Keratinocyte (primary cell): ENCODE results near the gene CLSTN3. TPM values are rescaled to one million over a fixed set of nuclear protein-coding genes. Genes with fewer than 3 reads are reported as not detected.

Experiments used
- DNase-seq: peaks from one replicate; pipeline ENCODE4 v3.0.0-alpha.2; 2011; ENCODE audit warnings: low read depth, missing footprints, low spot score
- FAIRE-seq: peaks from 2 replicates; lab custom pipeline; 2011; peaks lifted over from hg19 to GRCh38; lab: Jason Lieb, UNC
- H2AFZ ChIP-seq: 2 replicates; pipeline ENCODE4 v1.6.0; 2012; ENCODE audit warnings: low read length, control low read depth, inconsistent platforms; ENCODE audit not compliant: control insufficient read depth
- H3K27ac ChIP-seq: 2 replicates; pipeline ENCODE4 v1.5.1; 2011; ENCODE audit warnings: low read length; ENCODE audit not compliant: control insufficient read depth, insufficient read depth
- H3K27me3 ChIP-seq: 3 replicates; pipeline ENCODE4 v1.6.0; 2011; ENCODE audit warnings: low read length; ENCODE audit not compliant: control insufficient read depth, insufficient read depth; ENCODE audit errors: extremely low read depth
- H3K36me3 ChIP-seq, 2 experiments: 2 replicates in 1 of 2; 3 replicates in 1 of 2; pipeline ENCODE4 v1.5.1; 2011; ENCODE audit warnings: low read length in 2 of 2, mild to moderate bottlenecking in 1 of 2; ENCODE audit not compliant: control insufficient read depth in 2 of 2, insufficient read depth in 2 of 2; ENCODE audit errors: extremely low read depth in 1 of 2
- H3K4me1 ChIP-seq: 3 replicates; pipeline ENCODE4 v1.5.1; 2011; ENCODE audit warnings: low read length; ENCODE audit not compliant: control insufficient read depth, insufficient read depth; ENCODE audit errors: extremely low read depth
- H3K4me2 ChIP-seq: 3 replicates; pipeline ENCODE4 v1.6.0; 2011; ENCODE audit warnings: low read depth, low read length; ENCODE audit not compliant: control insufficient read depth, insufficient read depth; ENCODE audit errors: extremely low read depth
- H3K4me3 ChIP-seq, 3 experiments: fragments of 200-600 bp in 1 of 3; sonication (generic) in 1 of 3; 2 replicates in 2 of 3; 3 replicates in 1 of 3; pipeline ENCODE4 v1.5.1; 2011 to 2016; ENCODE audit warnings: low read length in 3 of 3, mild to moderate bottlenecking in 3 of 3, control low read depth in 2 of 3, inconsistent platforms in 1 of 3, low read depth in 1 of 3, mixed read lengths in 1 of 3, mixed run types in 1 of 3, moderate library complexity in 1 of 3; ENCODE audit not compliant: control insufficient read depth in 2 of 3, insufficient read depth in 2 of 3; ENCODE audit errors: extremely low read depth in 1 of 3
- H3K79me2 ChIP-seq: 2 replicates; pipeline ENCODE4 v1.6.0; 2012; ENCODE audit warnings: low read length; ENCODE audit not compliant: control insufficient read depth, insufficient read depth
- H3K9ac ChIP-seq: 3 replicates; pipeline ENCODE4 v1.6.0; 2011; ENCODE audit warnings: low read length; ENCODE audit not compliant: control insufficient read depth, insufficient read depth; ENCODE audit errors: extremely low read depth
- H3K9me1 ChIP-seq: 3 replicates; pipeline ENCODE4 v1.6.0; 2011; ENCODE audit warnings: low read length; ENCODE audit not compliant: control insufficient read depth, insufficient read depth; ENCODE audit errors: extremely low read depth
- H3K9me3 ChIP-seq: 2 replicates; pipeline ENCODE4 v1.5.1; 2012; ENCODE audit warnings: low read depth, low read length; ENCODE audit not compliant: control insufficient read depth
- H4K20me1 ChIP-seq: 3 replicates; pipeline ENCODE4 v1.6.0; 2011; ENCODE audit warnings: low read length; ENCODE audit not compliant: control insufficient read depth, insufficient read depth; ENCODE audit errors: extremely low read depth
- EZH2 ChIP-seq: IDR thresholded peaks from one replicate; pipeline ENCODE4 v1.6.1; 2012; ENCODE audit warnings: inconsistent platforms, mild to moderate bottlenecking, low read length, moderate library complexity
- dilution Hi-C: fragments of 300-500 bp; cut with MboI; formaldehyde crosslinking; loops from one replicate; pipeline ENCODE4 v1.7.0; 2020; ENCODE audit warnings: low sequenced_read_pairs; ENCODE audit not compliant: extremely low pct_ligation_motif_present
- polyA plus RNA-seq, 5 experiments: library from polyadenylated mRNA; depleted of rRNA in 3 of 5; stranded (reverse) in 3 of 5; stranded (forward) in 1 of 5; unstranded in 1 of 5; fragments of >200 nt; gene quantifications; 1 replicate in 1 of 5; 2 replicates in 3 of 5; 3 replicates in 1 of 5; pipeline versions ENCODE4 v1.2.1 to v1.2.3, GENCODE V29; 2011 to 2012; ENCODE audit warnings: missing spikeins in 2 of 5, low read depth in 1 of 5, low replicate concordance in 1 of 5
- TF ChIP-seq, protein P1 (sequence below), 3 experiments: IDR thresholded peaks in 1 of 3; conservative IDR thresholded peaks in 1 of 3; optimal IDR thresholded peaks in 1 of 3; 2 replicates in 2 of 3; 3 replicates in 1 of 3; pipeline versions ENCODE3 to v1.5.1; 2011; ENCODE audit warnings: low read length in 3 of 3, mild to moderate bottlenecking in 3 of 3, moderate library complexity in 2 of 3, control low read depth in 1 of 3, inconsistent platforms in 1 of 3; ENCODE audit not compliant: insufficient read depth in 2 of 3; ENCODE audit errors: extremely low read depth in 1 of 3

The CLSTN3 gene
- polyA plus RNA-seq, 1 donor (not counting 4 experiments of a cell fraction or from before 2014, with no cell fraction given): 12.8 TPM

DNA sequence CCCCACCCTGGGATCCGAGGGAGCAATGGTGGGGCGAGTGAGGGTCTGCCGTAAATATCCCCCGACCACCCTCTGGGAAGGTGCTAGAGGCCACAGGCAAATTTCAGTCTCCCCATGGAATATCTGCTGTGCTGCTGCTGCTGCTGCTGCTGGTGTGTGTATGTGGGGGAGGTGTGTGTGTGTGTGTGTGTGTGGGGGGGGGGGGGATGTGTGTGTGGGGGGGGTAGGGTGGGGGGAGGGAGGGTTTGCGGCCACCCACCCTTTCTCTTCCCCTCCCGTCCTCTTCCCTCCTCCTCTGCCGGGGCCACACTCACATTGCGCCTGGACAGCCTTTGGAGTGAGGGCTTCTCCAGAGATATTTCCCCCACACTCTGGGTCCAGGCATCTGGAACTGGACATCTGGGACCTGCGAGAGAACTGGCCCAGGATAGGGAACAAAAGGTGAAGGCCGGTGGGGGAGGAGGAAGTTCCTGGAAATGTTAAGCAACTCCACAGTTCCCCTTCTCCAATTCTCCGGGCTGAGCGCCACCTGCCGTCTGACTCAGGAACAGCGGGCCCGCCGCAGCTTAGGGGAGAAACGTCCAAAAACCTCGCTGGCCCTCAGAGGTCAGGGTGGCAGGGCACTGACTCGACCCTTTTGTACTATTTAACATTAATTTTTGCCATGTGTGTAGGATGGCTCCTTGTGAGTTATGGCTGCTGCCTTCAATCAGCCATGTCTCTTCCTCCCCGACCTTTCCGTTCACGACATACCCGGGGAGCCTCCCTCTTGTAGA lies 21.2 kb upstream of the CLSTN3 start, which contains the start of gene C1RL:
TSS of gene C1RL (minus strand) at position 419 of the 776 bp plus-strand sequence. CDS start at position 385, 34 bp downstream.
- Histone ChIP-seq H3K36me3 (peaks cover under 1 to 7% of the 10 kb centered on the region in 2 experiments), H3K27me3 (no peaks in the 10 kb centered on the region), H2AFZ (peak within 1 kb of the TSS; percentile 89), H3K9me3 (no peaks in the 10 kb centered on the region), H3K4me2 (peak within 1 kb of the TSS; percentile 94), H3K27ac (peak within 1 kb of the TSS; percentile 95), H3K9ac (peak within 1 kb of the TSS; percentile 98), H3K4me1 (peaks cover 6% of the 10 kb centered on the region), H3K9me1 (no peaks in the 10 kb centered on the region), H3K4me3 (peak within 1 kb of the TSS; percentile 68 to 90 (median 90)), H4K20me1 (peaks cover 3% of the 10 kb centered on the region), H3K79me2 (peaks cover 34% of the 10 kb centered on the region)
- dilution Hi-C loops: no loop called here
- FAIRE-seq (peak; percentile 85), DNase-seq (peak; percentile 35)
- TF ChIP-seq EZH2: no peak
- TF ChIP-seq, protein P1, sequence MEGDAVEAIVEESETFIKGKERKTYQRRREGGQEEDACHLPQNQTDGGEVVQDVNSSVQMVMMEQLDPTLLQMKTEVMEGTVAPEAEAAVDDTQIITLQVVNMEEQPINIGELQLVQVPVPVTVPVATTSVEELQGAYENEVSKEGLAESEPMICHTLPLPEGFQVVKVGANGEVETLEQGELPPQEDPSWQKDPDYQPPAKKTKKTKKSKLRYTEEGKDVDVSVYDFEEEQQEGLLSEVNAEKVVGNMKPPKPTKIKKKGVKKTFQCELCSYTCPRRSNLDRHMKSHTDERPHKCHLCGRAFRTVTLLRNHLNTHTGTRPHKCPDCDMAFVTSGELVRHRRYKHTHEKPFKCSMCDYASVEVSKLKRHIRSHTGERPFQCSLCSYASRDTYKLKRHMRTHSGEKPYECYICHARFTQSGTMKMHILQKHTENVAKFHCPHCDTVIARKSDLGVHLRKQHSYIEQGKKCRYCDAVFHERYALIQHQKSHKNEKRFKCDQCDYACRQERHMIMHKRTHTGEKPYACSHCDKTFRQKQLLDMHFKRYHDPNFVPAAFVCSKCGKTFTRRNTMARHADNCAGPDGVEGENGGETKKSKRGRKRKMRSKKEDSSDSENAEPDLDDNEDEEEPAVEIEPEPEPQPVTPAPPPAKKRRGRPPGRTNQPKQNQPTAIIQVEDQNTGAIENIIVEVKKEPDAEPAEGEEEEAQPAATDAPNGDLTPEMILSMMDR (optimal IDR thresholded peaks at IDR 0.05 in 1 of 3, IDR thresholded peaks at IDR 0.05 in 1 of 3, conservative IDR thresholded peaks at IDR 0.05 in 1 of 3; ENCODE audit: extremely low read depth in 1 of 3, insufficient read depth in 2 of 3, low read length in 3 of 3): peak; percentile 92 to 98 (median 96)

DNA sequence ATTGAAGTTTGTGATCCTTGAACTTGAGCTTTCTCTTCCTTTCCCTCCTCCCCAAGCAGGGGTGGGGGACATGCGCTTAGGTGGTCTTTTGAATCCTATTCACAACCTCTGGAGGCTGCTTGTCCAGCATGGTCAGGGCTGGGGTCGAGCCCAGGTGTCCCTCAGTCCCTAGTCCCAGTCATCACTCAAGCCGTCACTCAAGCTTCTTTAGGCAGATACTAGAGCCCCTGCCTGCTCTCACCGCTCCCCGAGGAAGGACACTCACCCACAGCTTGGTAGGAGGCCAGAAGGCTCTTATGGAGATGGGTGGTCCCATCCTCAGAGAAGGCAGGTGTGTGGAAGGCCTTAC lies 20.6 kb upstream of the CLSTN3 start:
- Histone ChIP-seq H4K20me1 (peaks cover 3% of the 10 kb centered on the region), H3K9ac (peak overlapping the region; percentile 98), H2AFZ (no peak overlapping the region), H3K27me3 (no peaks in the 10 kb centered on the region), H3K9me3 (no peaks in the 10 kb centered on the region), H3K4me2 (peak overlapping the region; percentile 86), H3K4me3 (peak overlapping the region; percentile 68 to 90 (median 79)), H3K36me3 (peaks cover 5% of the 10 kb centered on the region in 2 experiments), H3K4me1 (peaks cover 6% of the 10 kb centered on the region), H3K27ac (peak overlapping the region; percentile 95), H3K79me2 (peaks cover 34% of the 10 kb centered on the region), H3K9me1 (no peaks in the 10 kb centered on the region)
- DNase-seq: no peak
- FAIRE-seq: no peak
- dilution Hi-C loops: no loop called here
- TF ChIP-seq, protein P1 (optimal IDR thresholded peaks at IDR 0.05 in 1 of 3, IDR thresholded peaks at IDR 0.05 in 1 of 3, conservative IDR thresholded peaks at IDR 0.05 in 1 of 3; ENCODE audit: extremely low read depth in 1 of 3, insufficient read depth in 2 of 3, low read length in 3 of 3): no peak
- TF ChIP-seq EZH2: no peak
